ENCODE data around the gene CRAMP1. TPM values are rescaled to one million over a fixed set of nuclear protein-coding genes. Genes with fewer than 3 reads are reported as not detected.
A peak's percentile ranks its signal among the peaks of the same experiment; 100 is the strongest.

The CRAMP1 gene
- total and polyA plus RNA-seq, 11 donors: 6.2 to 16.9 (median 10.6) TPM

DNA sequence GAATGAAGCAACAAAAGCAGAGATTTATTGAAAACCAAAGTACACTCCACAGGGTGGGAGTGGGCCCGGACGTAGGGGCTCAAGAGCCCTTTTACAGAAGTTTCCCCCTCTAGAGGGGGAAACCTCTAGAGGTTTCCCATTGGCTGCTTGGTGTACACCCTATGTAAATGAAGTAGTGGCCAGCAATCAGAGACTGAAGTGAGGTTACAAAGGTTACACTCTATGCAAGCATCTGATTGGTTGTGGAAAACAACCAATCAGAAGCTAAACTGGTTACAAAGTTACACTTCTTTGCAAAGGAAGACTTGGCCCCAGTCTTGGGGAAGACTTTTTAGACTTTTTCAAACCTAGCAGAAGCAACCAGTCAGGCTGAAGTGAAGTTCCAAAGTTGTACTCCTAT lies 27.1 kb downstream of the CRAMP1 start:
- intact Hi-C loops (cut with DNase I): no loop called here
- peak overlapping the region in 1 of 12 donors; percentile 30 for H3K27ac ChIP-seq
- WGBS, 4 donors: 85 to 94% (median 90%) methylated on average over 2 of the region's 2 CpGs
- H3K9me3 ChIP-seq: no peaks in the 10 kb centered on the region
- peaks cover 0 to 100% (median 85%) of the 10 kb centered on the region in 9 donors for H3K36me3 ChIP-seq
- TF ChIP-seq, protein P1, sequence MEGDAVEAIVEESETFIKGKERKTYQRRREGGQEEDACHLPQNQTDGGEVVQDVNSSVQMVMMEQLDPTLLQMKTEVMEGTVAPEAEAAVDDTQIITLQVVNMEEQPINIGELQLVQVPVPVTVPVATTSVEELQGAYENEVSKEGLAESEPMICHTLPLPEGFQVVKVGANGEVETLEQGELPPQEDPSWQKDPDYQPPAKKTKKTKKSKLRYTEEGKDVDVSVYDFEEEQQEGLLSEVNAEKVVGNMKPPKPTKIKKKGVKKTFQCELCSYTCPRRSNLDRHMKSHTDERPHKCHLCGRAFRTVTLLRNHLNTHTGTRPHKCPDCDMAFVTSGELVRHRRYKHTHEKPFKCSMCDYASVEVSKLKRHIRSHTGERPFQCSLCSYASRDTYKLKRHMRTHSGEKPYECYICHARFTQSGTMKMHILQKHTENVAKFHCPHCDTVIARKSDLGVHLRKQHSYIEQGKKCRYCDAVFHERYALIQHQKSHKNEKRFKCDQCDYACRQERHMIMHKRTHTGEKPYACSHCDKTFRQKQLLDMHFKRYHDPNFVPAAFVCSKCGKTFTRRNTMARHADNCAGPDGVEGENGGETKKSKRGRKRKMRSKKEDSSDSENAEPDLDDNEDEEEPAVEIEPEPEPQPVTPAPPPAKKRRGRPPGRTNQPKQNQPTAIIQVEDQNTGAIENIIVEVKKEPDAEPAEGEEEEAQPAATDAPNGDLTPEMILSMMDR (IDR thresholded peaks at IDR 0.05): no peak
- no peak for TF ChIP-seq POLR2A (IDR thresholded peaks at IDR 0.05)
- ATAC-seq: no peak
- DNase-seq: no peak
- no peak overlapping the region for H3K4me3 ChIP-seq
- H3K4me1 ChIP-seq: peaks cover 0 to 31% (median 11%) of the 10 kb centered on the region in 12 donors
- no peaks in the 10 kb centered on the region for H3K27me3 ChIP-seq

DNA sequence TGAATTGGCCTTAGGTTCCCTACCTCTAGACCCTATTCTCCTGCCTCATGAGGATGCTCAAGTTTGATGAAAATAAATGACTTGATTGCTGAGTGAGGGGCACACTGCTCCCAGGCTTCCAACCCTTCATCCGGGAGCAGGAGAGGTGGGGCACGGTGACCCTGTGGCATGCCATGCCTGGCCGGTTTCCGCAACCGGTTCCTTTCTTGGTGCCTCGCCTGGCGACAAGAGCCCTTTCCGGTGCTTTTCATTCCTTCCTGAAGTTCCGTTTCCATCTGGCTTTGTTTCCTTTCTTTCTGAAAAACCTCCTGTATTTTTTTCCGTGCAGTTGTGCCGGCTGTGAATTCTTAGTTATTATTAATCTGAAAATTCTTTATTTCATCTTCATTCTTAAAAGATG lies 27.7 kb downstream of the CRAMP1 start:
- ATAC-seq (no peak), DNase-seq (no peak)
- Histone ChIP-seq H3K27me3 (no peaks in the 10 kb centered on the region), H3K9me3 (no peaks in the 10 kb centered on the region), H3K4me3 (no peak overlapping the region), H3K36me3 (peaks cover 0 to 99% (median 82%) of the 10 kb centered on the region in 9 donors), H3K27ac (peak overlapping the region in 6 of 12 donors; percentile 7 to 46 (median 20)), H3K4me1 (peaks cover 0 to 31% (median 11%) of the 10 kb centered on the region in 12 donors)
- no peak for TF ChIP-seq POLR2A (IDR thresholded peaks at IDR 0.05)
- TF ChIP-seq, protein P1 (IDR thresholded peaks at IDR 0.05): no peak
- intact Hi-C loops (cut with DNase I): loop anchor here in 1 of 10 donors (10.0 kb wide), 1 partner anchor 65 kb away; the partner anchor contains the start of gene MAPK8IP3
- 67 to 80% (median 73%) methylated on average over 11 of the region's 11 CpGs for WGBS, 4 donors

DNA sequence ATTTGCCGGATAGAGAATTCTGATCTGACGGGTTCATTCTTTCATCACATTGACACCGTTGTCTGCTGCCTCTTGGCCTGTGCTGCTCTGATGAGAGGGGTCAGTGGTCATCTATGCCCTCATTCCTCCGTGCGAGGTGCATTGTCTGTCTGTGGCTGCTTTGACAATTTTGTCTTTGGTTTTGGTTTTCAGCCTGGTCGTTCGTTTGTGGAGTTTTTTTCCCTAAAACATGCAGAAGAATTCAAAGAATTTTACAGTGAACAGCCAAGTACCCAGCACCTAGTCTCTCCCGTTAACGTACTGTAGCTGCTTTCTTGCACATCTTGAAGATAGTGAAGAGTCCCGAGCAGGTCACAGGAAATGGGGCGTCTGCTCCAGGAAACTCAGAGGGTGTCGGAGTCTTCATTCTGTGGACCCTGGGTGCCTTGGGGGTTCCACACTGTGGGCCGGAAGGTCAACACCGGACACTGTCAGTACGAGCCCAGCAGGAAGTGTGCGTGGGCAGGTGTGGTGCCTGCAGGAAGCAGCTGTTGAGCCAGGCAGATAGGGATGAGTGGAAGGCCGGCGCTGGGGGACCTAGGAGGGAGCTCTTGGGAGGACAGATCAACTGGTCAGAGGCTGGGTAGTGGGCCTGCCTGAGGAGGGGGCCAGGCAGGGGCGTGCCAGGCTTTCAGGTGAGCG lies 28.2 kb downstream of the CRAMP1 start:
- DNase-seq: no peak
- no peaks in the 10 kb centered on the region for H3K9me3 ChIP-seq
- no peaks in the 10 kb centered on the region for H3K27me3 ChIP-seq
- intact Hi-C loops (cut with DNase I): loop anchor here in 1 of 10 donors (10.0 kb wide), 1 partner anchor 64 kb away; the partner anchor contains the start of gene MAPK8IP3
- peak overlapping the region in 7 of 12 donors; percentile 7 to 46 (median 25) for H3K27ac ChIP-seq
- peaks cover 0 to 31% (median 11%) of the 10 kb centered on the region in 12 donors for H3K4me1 ChIP-seq
- ATAC-seq: peak in 1 of 4 donors; percentile 64
- TF ChIP-seq, protein P1 (IDR thresholded peaks at IDR 0.05): no peak
- TF ChIP-seq POLR2A (IDR thresholded peaks at IDR 0.05): no peak
- H3K36me3 ChIP-seq: peaks cover 0 to 99% (median 81%) of the 10 kb centered on the region in 9 donors
- WGBS, 4 donors: 59 to 68% (median 63%) methylated on average over 19 to 20 of the region's 20 CpGs
- H3K4me3 ChIP-seq: no peak overlapping the region

- no peak overlapping the region for H3K4me3 ChIP-seq
- TF ChIP-seq, protein P1 (IDR thresholded peaks at IDR 0.05): no peak
- TF ChIP-seq POLR2A (IDR thresholded peaks at IDR 0.05): no peak
- no peaks in the 10 kb centered on the region for H3K27me3 ChIP-seq
- peaks cover 0 to 99% (median 85%) of the 10 kb centered on the region in 9 donors for H3K36me3 ChIP-seq
- DNase-seq (no peak), ATAC-seq (no peak)
- intact Hi-C loops (cut with DNase I): loop anchor here in 1 of 10 donors (10.0 kb wide), 1 partner anchor 64 kb away; the partner anchor contains the start of gene MAPK8IP3
- H3K27ac ChIP-seq: no peak overlapping the region
- peaks cover 0 to 31% (median 11%) of the 10 kb centered on the region in 12 donors for H3K4me1 ChIP-seq
- H3K9me3 ChIP-seq: no peaks in the 10 kb centered on the region
- WGBS, 4 donors: 82 to 88% (median 84%) methylated on average over 12 of the region's 12 CpGs
These were observed 29.1 kb downstream of the CRAMP1 start for GRCh38 chr16:1641261-1641660.
